Suprapubic skin (tissue), 4 donors: ENCODE measurements around the gene DNAH14.

Experiments used
- EP300 ChIP-seq: sonication (generic); formaldehyde crosslinking; IDR thresholded peaks from one replicate; pipeline ENCODE4 v1.6.1; 2017; ENCODE audit warnings: antibody characterized with exemption
- POLR2A ChIP-seq, 2 donors: fragments of 450-650 bp; IDR thresholded peaks; one replicate each; pipeline ENCODE4 v1.6.1; 2017; ENCODE audit warnings: antibody characterized with exemption in 2 of 2, mild to moderate bottlenecking in 2 of 2, moderate library complexity in 2 of 2
- POLR2AphosphoS5 ChIP-seq, 3 donors: sonication (generic); formaldehyde crosslinking; IDR thresholded peaks; one replicate each; pipeline ENCODE4 v1.6.1; 2017; ENCODE audit warnings: antibody characterized with exemption in 3 of 3
- TF ChIP-seq, protein P1 (sequence below), 2 donors: fragments of 200-600 bp in 1 of 2; fragments of 450-650 bp in 1 of 2; sonication (generic) in 1 of 2; IDR thresholded peaks; one replicate each; pipeline ENCODE4 v1.5.1; 2016 to 2019; ENCODE audit warnings: antibody characterized with exemption in 2 of 2, mild to moderate bottlenecking in 1 of 2, moderate library complexity in 1 of 2

DNA sequence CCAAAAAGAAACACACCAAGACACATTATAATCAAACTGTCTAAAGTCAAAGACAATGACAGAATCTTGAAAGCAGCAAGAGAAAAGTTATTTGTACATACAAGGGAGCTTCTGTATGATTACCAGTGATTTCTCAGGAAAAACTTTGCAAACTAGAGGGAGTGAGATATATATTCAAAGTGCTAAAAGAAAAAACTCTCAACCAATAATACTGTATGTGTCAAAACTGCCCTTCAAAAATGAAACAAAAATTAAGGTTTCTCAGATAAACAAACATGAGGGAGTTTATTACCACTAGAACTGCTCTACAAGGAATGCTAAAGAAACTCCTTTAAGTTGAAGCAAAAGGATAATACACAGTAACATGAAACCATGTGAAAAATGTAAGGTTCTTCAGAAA lies 418.9 kb downstream of the DNAH14 start:
- TF ChIP-seq, protein P1, sequence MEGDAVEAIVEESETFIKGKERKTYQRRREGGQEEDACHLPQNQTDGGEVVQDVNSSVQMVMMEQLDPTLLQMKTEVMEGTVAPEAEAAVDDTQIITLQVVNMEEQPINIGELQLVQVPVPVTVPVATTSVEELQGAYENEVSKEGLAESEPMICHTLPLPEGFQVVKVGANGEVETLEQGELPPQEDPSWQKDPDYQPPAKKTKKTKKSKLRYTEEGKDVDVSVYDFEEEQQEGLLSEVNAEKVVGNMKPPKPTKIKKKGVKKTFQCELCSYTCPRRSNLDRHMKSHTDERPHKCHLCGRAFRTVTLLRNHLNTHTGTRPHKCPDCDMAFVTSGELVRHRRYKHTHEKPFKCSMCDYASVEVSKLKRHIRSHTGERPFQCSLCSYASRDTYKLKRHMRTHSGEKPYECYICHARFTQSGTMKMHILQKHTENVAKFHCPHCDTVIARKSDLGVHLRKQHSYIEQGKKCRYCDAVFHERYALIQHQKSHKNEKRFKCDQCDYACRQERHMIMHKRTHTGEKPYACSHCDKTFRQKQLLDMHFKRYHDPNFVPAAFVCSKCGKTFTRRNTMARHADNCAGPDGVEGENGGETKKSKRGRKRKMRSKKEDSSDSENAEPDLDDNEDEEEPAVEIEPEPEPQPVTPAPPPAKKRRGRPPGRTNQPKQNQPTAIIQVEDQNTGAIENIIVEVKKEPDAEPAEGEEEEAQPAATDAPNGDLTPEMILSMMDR (IDR thresholded peaks at IDR 0.05), result no peak
- TF ChIP-seq POLR2AphosphoS5 (IDR thresholded peaks at IDR 0.05), result no peak
- no peak for TF ChIP-seq POLR2A (IDR thresholded peaks at IDR 0.05)
- no peak for TF ChIP-seq EP300
